ENCODE measurements around the gene RGS3.

DNA sequence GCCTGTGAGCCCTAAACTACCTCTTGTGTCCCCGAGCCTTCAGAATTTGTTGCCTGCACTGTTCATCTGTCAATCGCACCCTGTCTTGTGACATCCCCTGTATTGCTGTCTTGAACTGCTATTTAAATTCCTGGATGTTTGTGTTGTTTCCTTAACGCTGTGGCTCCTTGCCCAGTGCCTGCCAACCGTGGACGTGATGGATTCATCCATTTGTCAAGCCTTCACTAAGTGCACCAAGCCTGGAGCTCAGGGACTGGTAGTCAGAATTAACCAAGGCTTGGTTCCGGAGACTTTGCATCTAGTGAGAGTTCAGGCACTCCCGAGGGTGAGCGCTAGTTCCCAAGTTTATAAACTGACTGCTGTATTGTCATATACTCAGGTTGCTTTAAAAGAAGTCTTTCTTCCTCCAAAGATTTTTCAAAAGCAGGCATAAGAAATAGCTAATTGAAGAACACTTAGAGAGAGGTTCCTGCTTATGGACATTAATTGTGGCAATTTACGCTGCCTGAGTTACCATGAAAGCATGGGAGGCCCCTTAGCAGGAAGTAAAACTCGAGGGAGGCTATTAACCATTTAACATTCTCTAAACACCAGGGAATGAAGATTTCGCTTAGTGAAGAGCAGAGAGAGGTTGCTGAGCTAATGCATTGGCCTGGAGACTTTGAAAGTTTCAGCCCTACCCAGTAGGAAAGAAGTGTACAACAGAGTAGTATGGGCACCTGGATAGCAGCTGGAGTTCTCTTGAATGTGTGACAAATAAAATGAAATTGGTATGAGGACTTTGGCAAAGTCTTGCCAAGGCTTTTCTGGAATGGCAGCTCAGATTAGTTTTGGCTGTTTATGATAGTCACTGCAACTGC, 29.0 kb downstream of the RGS3 start:
- TF ChIP-seq POLR2A (IDR thresholded peaks at IDR 0.05; ENCODE audit: low read length) (no peak), GATA1 (IDR thresholded peaks at IDR 0.05; ENCODE audit: low read depth, low read length) (no peak)

All from erythroblast (primary cell).